ENCODE results near the gene ATP6V1F.

- no peak for TF ChIP-seq CTCF (IDR thresholded peaks at IDR 0.05)
- no peak for TF ChIP-seq POLR2A (IDR thresholded peaks at IDR 0.05)
Observed at GRCh38 chr7:128871050-128871449, 8.4 kb downstream of the ATP6V1F start.

All from gastroesophageal sphincter (tissue), 3 donors.